Measurements from ENCODE around the gene SSRP1. TPM values are rescaled to one million over a fixed set of nuclear protein-coding genes. Genes with fewer than 3 reads are reported as not detected.
"Not testable (repeated sequence)": the region's sequence is repeated elsewhere in the genome, so short reads cannot be mapped to it uniquely, and the experiment has no call there.

The SSRP1 gene, protein sequence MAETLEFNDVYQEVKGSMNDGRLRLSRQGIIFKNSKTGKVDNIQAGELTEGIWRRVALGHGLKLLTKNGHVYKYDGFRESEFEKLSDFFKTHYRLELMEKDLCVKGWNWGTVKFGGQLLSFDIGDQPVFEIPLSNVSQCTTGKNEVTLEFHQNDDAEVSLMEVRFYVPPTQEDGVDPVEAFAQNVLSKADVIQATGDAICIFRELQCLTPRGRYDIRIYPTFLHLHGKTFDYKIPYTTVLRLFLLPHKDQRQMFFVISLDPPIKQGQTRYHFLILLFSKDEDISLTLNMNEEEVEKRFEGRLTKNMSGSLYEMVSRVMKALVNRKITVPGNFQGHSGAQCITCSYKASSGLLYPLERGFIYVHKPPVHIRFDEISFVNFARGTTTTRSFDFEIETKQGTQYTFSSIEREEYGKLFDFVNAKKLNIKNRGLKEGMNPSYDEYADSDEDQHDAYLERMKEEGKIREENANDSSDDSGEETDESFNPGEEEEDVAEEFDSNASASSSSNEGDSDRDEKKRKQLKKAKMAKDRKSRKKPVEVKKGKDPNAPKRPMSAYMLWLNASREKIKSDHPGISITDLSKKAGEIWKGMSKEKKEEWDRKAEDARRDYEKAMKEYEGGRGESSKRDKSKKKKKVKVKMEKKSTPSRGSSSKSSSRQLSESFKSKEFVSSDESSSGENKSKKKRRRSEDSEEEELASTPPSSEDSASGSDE
- 168 TPM for polyA plus RNA-seq (2013, experiment 1 of 2; ENCODE audit: insufficient read length)
- polyA plus RNA-seq (2013, experiment 2 of 2; ENCODE audit: insufficient read length), result 158 TPM

GRCh38 chr11:57335343-57336110, at the start of gene SSRP1:
Gene SSRP1, minus strand, starts transcription at chr11:57335892. Its CDS starts 771 bp downstream, at chr11:57335121.
- DNase-seq, result peak; percentile 90

- no peak for DNase-seq
These were observed 45.3 kb upstream of the SSRP1 start, which contains the start of gene PRG3 for GRCh38 chr11:57380975-57381374. Gene PRG3, minus strand, starts transcription at chr11:57381150. Its CDS starts 442 bp downstream, at chr11:57380708.

- DNase-seq, result peak; percentile 8
These were observed 44.0 kb upstream of the SSRP1 start for GRCh38 chr11:57379732-57380131.

GRCh38 chr11:57378186-57378585, 42.5 kb upstream of the SSRP1 start:
- DNase-seq, result no peak

GRCh38 chr11:57377107-57377506, 41.4 kb upstream of the SSRP1 start:
- no peak for DNase-seq

- no peak for DNase-seq
These were observed 40.7 kb upstream of the SSRP1 start for GRCh38 chr11:57376095-57377090.

DNA sequence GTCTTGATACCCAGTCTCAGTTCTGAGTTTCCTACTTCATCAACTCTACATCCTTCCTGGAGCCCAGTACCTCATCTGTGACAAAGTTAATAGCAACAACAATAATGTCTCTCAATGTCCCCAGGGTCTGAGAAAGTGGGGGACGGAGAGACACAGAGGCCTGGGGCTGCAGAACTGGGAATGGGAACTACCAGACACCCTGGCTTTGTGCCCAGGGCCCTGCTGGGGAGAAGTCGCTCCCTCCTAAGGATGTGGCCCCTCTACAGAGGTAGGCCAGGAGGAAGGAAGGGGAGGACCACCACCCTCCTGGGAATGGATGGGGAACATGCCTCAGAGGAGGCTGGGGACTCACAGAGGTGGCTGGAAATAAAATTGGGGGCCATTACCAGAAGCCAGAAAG, 39.8 kb upstream of the SSRP1 start:
- no peak for DNase-seq

DNA sequence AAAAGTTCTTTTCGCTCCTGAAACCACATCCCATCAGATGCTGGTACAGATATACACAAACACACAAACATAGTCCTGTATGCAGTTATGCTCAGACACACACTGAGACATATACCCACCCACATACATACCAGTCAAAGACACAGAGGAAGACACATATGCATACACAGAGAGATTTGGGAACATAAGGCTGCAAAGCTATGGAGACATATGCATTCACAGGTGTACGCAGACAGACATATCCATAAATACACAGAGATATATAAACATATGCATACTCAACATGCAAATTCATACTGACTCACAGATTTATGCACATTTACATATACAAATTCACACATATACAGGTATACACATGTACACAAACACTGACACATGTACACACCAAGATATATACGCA, 39.3 kb upstream of the SSRP1 start:
- DNase-seq, result no peak

DNA sequence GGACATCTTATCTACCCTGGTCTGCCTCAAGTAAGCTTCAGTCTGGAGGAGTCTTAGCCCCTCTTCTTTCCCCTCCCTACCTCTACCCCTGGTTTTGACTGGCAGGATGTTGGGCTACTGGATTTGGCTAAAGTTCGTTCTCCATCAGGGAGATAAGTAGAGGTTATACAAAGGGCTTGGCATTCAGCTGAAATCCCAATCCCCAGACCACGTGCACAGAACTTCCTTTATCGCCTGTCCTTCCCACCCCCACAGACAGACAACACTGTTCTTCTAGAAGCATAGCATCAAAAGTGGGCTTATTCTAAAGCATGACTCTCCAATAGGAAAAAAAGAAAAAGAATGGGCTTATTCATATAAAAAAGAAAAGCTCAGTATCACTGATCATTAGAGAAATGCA, 37.5 kb upstream of the SSRP1 start:
- DNase-seq, result no peak

DNA sequence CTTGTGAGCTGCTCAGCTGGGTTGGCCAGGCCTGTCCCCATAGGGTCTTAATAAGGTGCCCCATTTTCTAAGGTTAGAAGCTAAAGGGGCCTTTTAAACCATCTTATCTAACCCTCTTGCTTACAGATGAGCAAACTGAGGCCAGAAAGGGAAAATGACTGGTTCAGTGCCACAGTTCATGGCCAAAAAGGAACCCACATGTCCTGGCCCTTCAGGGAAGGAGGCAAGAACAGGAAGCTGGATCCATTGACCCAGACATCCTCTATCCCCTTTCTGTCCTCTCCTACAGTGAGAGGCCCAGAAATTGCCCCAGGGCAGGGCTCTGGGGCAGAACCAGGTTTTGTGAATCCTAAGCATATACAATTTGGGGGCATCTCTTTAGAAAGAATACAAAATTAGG, 35.2 kb upstream of the SSRP1 start:
- DNase-seq, result no peak

GRCh38 chr11:57370251-57370650, 34.6 kb upstream of the SSRP1 start:
- no peak for DNase-seq

GRCh38 chr11:57368845-57369232, 33.1 kb upstream of the SSRP1 start:
- DNase-seq, result no peak

- no peak for DNase-seq
These were observed 32.6 kb upstream of the SSRP1 start for GRCh38 chr11:57368106-57368844.

GRCh38 chr11:57364851-57365660, 29.4 kb upstream of the SSRP1 start:
- DNase-seq, result no peak

- DNase-seq, result no peak
These were observed 27.7 kb upstream of the SSRP1 start for GRCh38 chr11:57363131-57364080.

DNA sequence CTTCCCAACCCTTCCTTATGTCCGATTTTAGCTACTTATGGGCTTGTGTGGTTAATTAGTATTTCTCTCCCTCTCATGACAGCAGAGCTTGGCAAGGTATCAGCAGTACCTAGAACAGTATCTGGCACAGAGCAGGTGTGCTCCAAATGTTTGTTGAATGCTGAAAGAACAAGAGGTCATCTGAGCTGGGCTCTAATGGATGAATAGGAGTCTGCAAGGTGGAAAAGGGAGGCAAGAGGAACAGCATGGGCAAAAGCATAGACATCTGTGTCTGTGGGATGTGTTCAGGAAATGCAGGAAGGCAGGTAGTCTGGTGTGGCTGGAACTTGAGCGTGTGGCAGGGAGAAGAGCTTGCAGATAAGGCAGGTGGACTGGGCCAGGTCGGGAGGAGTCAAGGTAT, 26.2 kb upstream of the SSRP1 start:
- no peak for DNase-seq

DNA sequence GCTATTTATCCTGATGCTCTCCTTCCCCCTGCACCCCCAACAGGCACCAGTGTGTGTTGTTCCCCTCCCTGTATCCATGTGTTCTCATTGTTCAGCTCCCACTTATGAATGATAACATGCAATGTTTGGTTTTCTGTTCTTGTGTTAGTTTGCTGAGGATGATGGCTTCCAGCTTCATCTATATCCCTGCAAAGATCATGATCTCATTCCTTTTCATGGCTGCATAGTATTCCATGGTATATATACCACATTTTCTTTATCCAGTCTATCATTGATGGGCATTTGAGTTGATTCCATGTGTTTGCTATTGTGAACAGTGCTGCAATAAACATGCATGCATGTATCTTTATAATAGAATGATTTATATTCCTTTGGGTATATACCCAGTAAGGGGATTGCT, 25.7 kb upstream of the SSRP1 start:
- DNase-seq, result not testable (repeated sequence)

DNA sequence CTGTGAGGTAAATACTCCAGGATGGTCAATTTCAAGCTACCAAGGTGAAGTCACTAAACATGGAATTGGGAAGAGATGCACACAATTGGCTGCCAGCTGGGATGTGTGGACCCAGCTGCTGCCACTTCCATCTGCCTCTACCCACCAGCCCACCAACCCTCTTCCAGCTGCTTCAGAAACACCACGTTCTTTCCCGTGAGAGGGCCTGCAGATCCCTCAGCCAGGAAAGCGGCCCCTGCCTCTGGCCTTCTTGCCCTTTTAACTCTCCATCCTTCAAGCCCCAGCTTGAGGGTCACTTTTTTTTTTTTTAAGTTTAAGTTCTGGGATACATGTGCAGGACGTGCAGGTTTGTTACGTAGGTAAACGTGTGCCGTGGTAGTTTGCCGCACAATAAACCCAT, 25.3 kb upstream of the SSRP1 start:
- no peak for DNase-seq
